GM23338 (cell line): ENCODE measurements around the gene GADD45GIP1. TPM values are rescaled to one million over a fixed set of nuclear protein-coding genes. Genes with fewer than 3 reads are reported as not detected.

Source experiments
- ATAC-seq: fragments of 200-7000 bp; cut with Tn5 transposase; 3 replicates; pipeline ENCODE4 v1.9.1; 2020
- DNase-seq: peaks from one replicate; pipeline ENCODE4 v3.0.0-alpha.2; 2015; ENCODE audit warnings: low spot score
- H2AFZ ChIP-seq: fragments of 200-600 bp; sonication (generic); 2 replicates; pipeline ENCODE4 v1.8.0; 2016; ENCODE audit warnings: antibody characterized with exemption, mild to moderate bottlenecking, moderate library complexity
- H3F3A ChIP-seq: fragments of 200-600 bp; sonication (generic); replicated peaks from 2 replicates; pipeline ENCODE4 v1.8.0; 2017; ENCODE audit warnings: antibody characterized with exemption, mixed run types, low read depth
- H3K27ac ChIP-seq: fragments of 200-600 bp; sonication (generic); 2 replicates; pipeline ENCODE4 v1.6.1; 2016; ENCODE audit warnings: low read depth
- H3K27me3 ChIP-seq: fragments of 200-600 bp; sonication (generic); 2 replicates; pipeline ENCODE4 v1.8.0; 2016; ENCODE audit warnings: mild to moderate bottlenecking, mixed run types, moderate library complexity; ENCODE audit not compliant: insufficient read depth
- H3K36me3 ChIP-seq: fragments of 200-600 bp; sonication (generic); 2 replicates; pipeline ENCODE4 v1.8.0; 2016; ENCODE audit warnings: mild to moderate bottlenecking; ENCODE audit not compliant: insufficient read depth
- H3K4me1 ChIP-seq: fragments of 200-600 bp; sonication (generic); 2 replicates; pipeline ENCODE4 v1.8.0; 2016; ENCODE audit warnings: mild to moderate bottlenecking, moderate library complexity; ENCODE audit not compliant: insufficient read depth
- H3K4me2 ChIP-seq: fragments of 200-600 bp; sonication (generic); 2 replicates; pipeline ENCODE4 v1.7.1; 2017; ENCODE audit warnings: mixed run types
- H3K4me3 ChIP-seq: fragments of 200-600 bp; sonication (generic); 2 replicates; pipeline ENCODE4 v1.6.1; 2016; ENCODE audit warnings: mixed run types
- H3K79me2 ChIP-seq: fragments of 200-600 bp; sonication (generic); replicated peaks from 2 replicates; pipeline ENCODE4 v1.8.0; 2017; ENCODE audit warnings: mild to moderate bottlenecking; ENCODE audit not compliant: insufficient read depth
- H3K9me2 ChIP-seq: fragments of 200-600 bp; sonication (generic); 2 replicates; pipeline ENCODE4 v1.8.0; 2017; ENCODE audit not compliant: insufficient read depth
- H4K20me1 ChIP-seq: fragments of 200-600 bp; sonication (generic); replicated peaks from 2 replicates; pipeline ENCODE4 v1.8.0; 2017; ENCODE audit warnings: mild to moderate bottlenecking; ENCODE audit not compliant: insufficient read depth
- H3K27ac Mint-ChIP-seq: 2 replicates; pipeline ENCODE4 v1.8.0; 2020; ENCODE audit warnings: inconsistent platforms, mild to moderate bottlenecking, moderate library complexity, mixed read lengths
- H3K27me3 Mint-ChIP-seq: 3 replicates; pipeline ENCODE4 v1.8.0; 2022; ENCODE audit warnings: low read depth, mild to moderate bottlenecking, moderate library complexity, mixed read lengths, inconsistent platforms; ENCODE audit not compliant: insufficient read depth, poor library complexity
- H3K36me3 Mint-ChIP-seq: 3 replicates; pipeline ENCODE4 v1.8.0; 2021; ENCODE audit warnings: low read depth, mild to moderate bottlenecking, inconsistent platforms, moderate library complexity, mixed read lengths
- H3K4me1 Mint-ChIP-seq: 3 replicates; pipeline ENCODE4 v1.8.0; 2020; ENCODE audit warnings: mild to moderate bottlenecking, inconsistent platforms, mixed read lengths
- H3K4me3 Mint-ChIP-seq: 3 replicates; pipeline ENCODE4 v1.8.0; 2021; ENCODE audit warnings: moderate library complexity, mild to moderate bottlenecking, inconsistent platforms, mixed read lengths
- H3K9me3 Mint-ChIP-seq: 3 replicates; pipeline ENCODE4 v1.8.0; 2020; ENCODE audit warnings: moderate library complexity, mild to moderate bottlenecking, inconsistent platforms, mixed read lengths
- CREB1 ChIP-seq: fragments of 250-450 bp; sonication (Bioruptor Pico); IDR thresholded peaks from 2 replicates; pipeline ENCODE4 v1.5.0; 2020; ENCODE audit warnings: low read depth, mild to moderate bottlenecking, moderate library complexity
- EZH2 ChIP-seq: fragments of 200-600 bp; sonication (generic); IDR thresholded peaks from one replicate; pipeline ENCODE4 v1.8.0; 2017; ENCODE audit warnings: antibody characterized with exemption, mild to moderate bottlenecking, low read depth; ENCODE audit not compliant: unreplicated experiment
- NANOG ChIP-seq: IDR thresholded peaks from 2 replicates; pipeline ENCODE4 v1.6.1; 2016; ENCODE audit warnings: antibody characterized with exemption, borderline replicate concordance
- STAT1 ChIP-seq: IDR thresholded peaks from one replicate; pipeline ENCODE4 v1.6.1; 2016; ENCODE audit warnings: antibody characterized with exemption; ENCODE audit not compliant: unreplicated experiment
- ZNF114 ChIP-seq: fragments of 250-450 bp; sonication (Bioruptor Pico); IDR thresholded peaks from 2 replicates; pipeline ENCODE4 v1.5.0; 2020; ENCODE audit warnings: mild to moderate bottlenecking, moderate library complexity
- ZNF331 ChIP-seq: fragments of 250-450 bp; sonication (Bioruptor Pico); IDR thresholded peaks from 2 replicates; pipeline ENCODE4 v1.5.0; 2020; ENCODE audit warnings: low read depth, mild to moderate bottlenecking, moderate library complexity
- polyA plus RNA-seq: library from polyadenylated mRNA; unstranded; fragments of >200 nt; fragmentation: Nextera tagmentation; extraction: Ambion mirVana; gene quantifications from 2 replicates; pipeline ENCODE4 v1.2.1, GENCODE V29; 2016
- total RNA-seq: library from RNA; depleted of rRNA; stranded (reverse); fragments of >200 nt; shearing (Covaris generic); gene quantifications from 2 replicates; pipeline ENCODE4 v1.2.3, GENCODE V29; 2014
- TF ChIP-seq, protein P1 (sequence below), 2 experiments: fragments of 200-600 bp in 1 of 2; sonication (generic) in 1 of 2; conservative IDR thresholded peaks; 2 replicates each; pipeline versions ENCODE4 v1.5.1 to v1.6.1; 2016 to 2017; ENCODE audit warnings: antibody characterized with exemption in 2 of 2, low read depth in 2 of 2, mild to moderate bottlenecking in 2 of 2, moderate library complexity in 1 of 2
- TF ChIP-seq, protein P2 (sequence below): IDR thresholded peaks from 2 replicates; pipeline ENCODE4 v1.6.1; 2016; ENCODE audit warnings: antibody characterized with exemption
- TF ChIP-seq, protein P3 (sequence below): fragments of 250-450 bp; sonication (Bioruptor Pico); IDR thresholded peaks from 2 replicates; pipeline ENCODE4 v1.5.0; 2020; ENCODE audit warnings: mild to moderate bottlenecking, moderate library complexity
- TF ChIP-seq, protein P4 (sequence below): IDR thresholded peaks from one replicate; pipeline ENCODE4 v1.6.1; 2018; ENCODE audit warnings: antibody characterized with exemption; ENCODE audit not compliant: unreplicated experiment

The GADD45GIP1 gene
- total and polyA plus RNA-seq, 2 experiments from 2014 or later, result 63.9 to 255 TPM

DNA sequence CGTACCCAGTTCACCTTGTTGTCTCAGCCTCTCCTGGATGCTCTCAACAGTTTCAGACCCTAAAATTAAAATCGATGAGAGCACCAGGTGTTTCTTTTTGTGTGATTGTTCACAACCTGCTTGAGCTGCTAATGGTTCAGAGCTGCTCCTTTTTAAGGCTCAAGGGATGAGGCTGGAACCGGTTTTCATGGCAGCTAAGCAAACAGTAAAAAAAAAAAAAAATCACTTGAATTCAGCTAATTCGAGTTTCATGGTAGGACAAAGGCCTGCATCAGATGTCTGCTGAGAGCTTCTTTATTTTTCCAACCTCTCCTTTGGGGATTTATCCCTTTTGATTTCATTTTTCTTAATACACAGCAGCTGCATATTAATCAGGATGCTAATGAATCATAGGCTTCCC, 44.5 kb downstream of the GADD45GIP1 start (continued):
- TF ChIP-seq, protein P1, sequence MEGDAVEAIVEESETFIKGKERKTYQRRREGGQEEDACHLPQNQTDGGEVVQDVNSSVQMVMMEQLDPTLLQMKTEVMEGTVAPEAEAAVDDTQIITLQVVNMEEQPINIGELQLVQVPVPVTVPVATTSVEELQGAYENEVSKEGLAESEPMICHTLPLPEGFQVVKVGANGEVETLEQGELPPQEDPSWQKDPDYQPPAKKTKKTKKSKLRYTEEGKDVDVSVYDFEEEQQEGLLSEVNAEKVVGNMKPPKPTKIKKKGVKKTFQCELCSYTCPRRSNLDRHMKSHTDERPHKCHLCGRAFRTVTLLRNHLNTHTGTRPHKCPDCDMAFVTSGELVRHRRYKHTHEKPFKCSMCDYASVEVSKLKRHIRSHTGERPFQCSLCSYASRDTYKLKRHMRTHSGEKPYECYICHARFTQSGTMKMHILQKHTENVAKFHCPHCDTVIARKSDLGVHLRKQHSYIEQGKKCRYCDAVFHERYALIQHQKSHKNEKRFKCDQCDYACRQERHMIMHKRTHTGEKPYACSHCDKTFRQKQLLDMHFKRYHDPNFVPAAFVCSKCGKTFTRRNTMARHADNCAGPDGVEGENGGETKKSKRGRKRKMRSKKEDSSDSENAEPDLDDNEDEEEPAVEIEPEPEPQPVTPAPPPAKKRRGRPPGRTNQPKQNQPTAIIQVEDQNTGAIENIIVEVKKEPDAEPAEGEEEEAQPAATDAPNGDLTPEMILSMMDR (conservative IDR thresholded peaks at IDR 0.05; ENCODE audit: low read depth in 2 of 2), result no peak
- TF ChIP-seq, protein P2, sequence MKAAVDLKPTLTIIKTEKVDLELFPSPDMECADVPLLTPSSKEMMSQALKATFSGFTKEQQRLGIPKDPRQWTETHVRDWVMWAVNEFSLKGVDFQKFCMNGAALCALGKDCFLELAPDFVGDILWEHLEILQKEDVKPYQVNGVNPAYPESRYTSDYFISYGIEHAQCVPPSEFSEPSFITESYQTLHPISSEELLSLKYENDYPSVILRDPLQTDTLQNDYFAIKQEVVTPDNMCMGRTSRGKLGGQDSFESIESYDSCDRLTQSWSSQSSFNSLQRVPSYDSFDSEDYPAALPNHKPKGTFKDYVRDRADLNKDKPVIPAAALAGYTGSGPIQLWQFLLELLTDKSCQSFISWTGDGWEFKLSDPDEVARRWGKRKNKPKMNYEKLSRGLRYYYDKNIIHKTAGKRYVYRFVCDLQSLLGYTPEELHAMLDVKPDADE, result no peak
- TF ChIP-seq STAT1, result no peak

DNA sequence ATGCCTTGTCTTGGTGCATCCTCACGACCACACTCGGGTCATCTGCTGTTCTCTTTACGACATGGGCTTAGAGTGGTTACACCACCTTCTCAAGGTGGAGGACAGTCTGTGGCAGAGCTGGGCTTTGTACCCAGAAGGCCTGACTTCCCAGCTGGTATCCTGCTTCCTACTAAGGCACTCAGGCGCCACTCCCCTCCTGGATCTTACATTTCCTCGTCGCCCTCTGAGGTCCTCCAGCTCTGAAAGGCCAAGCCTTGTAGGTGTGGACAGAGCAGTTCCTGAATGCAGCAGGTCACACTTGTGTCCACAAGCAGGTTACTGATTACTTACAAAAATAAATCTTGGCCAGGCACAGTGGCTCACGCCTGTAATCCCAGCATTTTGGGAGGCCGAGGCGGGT, 49.9 kb downstream of the GADD45GIP1 start:
- H3K4me1 Mint-ChIP-seq, result peaks cover 2% of the 10 kb centered on the region
- no peak overlapping the region for H3K27ac ChIP-seq
- DNase-seq, result no peak
- H3K9me3 Mint-ChIP-seq, result no peaks in the 10 kb centered on the region
- no peak overlapping the region for H3K4me3 ChIP-seq
- no peak overlapping the region for H3K4me2 ChIP-seq
- peaks cover 10% of the 10 kb centered on the region; the same call in 2 of the 3 replicates for H3K36me3 Mint-ChIP-seq
- H3F3A ChIP-seq, result 0 out of 2 replicates have a peak, but pooled peaks cover 2% of the 10 kb centered on the region
- no peak overlapping the region for H2AFZ ChIP-seq
- no peaks in the 10 kb centered on the region for H3K79me2 ChIP-seq
- H3K27me3 Mint-ChIP-seq, result peaks cover 11% of the 10 kb centered on the region
- peaks cover 3% of the 10 kb centered on the region; the same call in 1 of the 2 replicates for H3K4me1 ChIP-seq
- H3K36me3 ChIP-seq, result no peaks in the 10 kb centered on the region
- no peak for ATAC-seq
- H3K9me2 ChIP-seq, result no peaks in the 10 kb centered on the region
- no peak overlapping the region for H3K4me3 Mint-ChIP-seq
- no peak overlapping the region for H3K27ac Mint-ChIP-seq
- no peaks in the 10 kb centered on the region for H4K20me1 ChIP-seq
- no peaks in the 10 kb centered on the region for H3K27me3 ChIP-seq
- TF ChIP-seq ZNF331 (CRISPR knock-in tag) (no peak), STAT1 (no peak), NANOG (no peak), CREB1 (no peak), ZNF114 (CRISPR knock-in tag) (no peak), EZH2 (no peak)
- TF ChIP-seq, protein P3, sequence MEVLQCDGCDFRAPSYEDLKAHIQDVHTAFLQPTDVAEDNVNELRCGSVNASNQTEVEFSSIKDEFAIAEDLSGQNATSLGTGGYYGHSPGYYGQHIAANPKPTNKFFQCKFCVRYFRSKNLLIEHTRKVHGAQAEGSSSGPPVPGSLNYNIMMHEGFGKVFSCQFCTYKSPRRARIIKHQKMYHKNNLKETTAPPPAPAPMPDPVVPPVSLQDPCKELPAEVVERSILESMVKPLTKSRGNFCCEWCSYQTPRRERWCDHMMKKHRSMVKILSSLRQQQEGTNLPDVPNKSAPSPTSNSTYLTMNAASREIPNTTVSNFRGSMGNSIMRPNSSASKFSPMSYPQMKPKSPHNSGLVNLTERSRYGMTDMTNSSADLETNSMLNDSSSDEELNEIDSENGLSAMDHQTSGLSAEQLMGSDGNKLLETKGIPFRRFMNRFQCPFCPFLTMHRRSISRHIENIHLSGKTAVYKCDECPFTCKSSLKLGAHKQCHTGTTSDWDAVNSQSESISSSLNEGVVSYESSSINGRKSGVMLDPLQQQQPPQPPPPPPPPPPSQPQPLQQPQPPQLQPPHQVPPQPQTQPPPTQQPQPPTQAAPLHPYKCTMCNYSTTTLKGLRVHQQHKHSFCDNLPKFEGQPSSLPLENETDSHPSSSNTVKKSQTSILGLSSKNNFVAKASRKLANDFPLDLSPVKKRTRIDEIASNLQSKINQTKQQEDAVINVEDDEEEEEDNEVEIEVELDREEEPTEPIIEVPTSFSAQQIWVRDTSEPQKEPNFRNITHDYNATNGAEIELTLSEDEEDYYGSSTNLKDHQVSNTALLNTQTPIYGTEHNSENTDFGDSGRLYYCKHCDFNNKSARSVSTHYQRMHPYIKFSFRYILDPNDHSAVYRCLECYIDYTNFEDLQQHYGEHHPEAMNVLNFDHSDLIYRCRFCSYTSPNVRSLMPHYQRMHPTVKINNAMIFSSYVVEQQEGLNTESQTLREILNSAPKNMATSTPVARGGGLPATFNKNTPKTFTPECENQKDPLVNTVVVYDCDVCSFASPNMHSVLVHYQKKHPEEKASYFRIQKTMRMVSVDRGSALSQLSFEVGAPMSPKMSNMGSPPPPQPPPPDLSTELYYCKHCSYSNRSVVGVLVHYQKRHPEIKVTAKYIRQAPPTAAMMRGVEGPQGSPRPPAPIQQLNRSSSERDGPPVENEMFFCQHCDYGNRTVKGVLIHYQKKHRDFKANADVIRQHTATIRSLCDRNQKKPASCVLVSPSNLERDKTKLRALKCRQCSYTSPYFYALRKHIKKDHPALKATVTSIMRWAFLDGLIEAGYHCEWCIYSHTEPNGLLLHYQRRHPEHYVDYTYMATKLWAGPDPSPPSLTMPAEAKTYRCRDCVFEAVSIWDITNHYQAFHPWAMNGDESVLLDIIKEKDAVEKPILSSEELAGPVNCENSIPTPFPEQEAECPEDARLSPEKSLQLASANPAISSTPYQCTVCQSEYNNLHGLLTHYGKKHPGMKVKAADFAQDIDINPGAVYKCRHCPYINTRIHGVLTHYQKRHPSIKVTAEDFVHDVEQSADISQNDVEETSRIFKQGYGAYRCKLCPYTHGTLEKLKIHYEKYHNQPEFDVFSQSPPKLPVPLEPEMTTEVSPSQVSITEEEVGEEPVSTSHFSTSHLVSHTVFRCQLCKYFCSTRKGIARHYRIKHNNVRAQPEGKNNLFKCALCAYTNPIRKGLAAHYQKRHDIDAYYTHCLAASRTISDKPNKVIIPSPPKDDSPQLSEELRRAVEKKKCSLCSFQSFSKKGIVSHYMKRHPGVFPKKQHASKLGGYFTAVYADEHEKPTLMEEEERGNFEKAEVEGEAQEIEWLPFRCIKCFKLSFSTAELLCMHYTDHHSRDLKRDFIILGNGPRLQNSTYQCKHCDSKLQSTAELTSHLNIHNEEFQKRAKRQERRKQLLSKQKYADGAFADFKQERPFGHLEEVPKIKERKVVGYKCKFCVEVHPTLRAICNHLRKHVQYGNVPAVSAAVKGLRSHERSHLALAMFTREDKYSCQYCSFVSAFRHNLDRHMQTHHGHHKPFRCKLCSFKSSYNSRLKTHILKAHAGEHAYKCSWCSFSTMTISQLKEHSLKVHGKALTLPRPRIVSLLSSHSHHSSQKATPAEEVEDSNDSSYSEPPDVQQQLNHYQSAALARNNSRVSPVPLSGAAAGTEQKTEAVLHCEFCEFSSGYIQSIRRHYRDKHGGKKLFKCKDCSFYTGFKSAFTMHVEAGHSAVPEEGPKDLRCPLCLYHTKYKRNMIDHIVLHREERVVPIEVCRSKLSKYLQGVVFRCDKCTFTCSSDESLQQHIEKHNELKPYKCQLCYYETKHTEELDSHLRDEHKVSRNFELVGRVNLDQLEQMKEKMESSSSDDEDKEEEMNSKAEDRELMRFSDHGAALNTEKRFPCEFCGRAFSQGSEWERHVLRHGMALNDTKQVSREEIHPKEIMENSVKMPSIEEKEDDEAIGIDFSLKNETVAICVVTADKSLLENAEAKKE (CRISPR knock-in tag), result no peak
- TF ChIP-seq, protein P4, sequence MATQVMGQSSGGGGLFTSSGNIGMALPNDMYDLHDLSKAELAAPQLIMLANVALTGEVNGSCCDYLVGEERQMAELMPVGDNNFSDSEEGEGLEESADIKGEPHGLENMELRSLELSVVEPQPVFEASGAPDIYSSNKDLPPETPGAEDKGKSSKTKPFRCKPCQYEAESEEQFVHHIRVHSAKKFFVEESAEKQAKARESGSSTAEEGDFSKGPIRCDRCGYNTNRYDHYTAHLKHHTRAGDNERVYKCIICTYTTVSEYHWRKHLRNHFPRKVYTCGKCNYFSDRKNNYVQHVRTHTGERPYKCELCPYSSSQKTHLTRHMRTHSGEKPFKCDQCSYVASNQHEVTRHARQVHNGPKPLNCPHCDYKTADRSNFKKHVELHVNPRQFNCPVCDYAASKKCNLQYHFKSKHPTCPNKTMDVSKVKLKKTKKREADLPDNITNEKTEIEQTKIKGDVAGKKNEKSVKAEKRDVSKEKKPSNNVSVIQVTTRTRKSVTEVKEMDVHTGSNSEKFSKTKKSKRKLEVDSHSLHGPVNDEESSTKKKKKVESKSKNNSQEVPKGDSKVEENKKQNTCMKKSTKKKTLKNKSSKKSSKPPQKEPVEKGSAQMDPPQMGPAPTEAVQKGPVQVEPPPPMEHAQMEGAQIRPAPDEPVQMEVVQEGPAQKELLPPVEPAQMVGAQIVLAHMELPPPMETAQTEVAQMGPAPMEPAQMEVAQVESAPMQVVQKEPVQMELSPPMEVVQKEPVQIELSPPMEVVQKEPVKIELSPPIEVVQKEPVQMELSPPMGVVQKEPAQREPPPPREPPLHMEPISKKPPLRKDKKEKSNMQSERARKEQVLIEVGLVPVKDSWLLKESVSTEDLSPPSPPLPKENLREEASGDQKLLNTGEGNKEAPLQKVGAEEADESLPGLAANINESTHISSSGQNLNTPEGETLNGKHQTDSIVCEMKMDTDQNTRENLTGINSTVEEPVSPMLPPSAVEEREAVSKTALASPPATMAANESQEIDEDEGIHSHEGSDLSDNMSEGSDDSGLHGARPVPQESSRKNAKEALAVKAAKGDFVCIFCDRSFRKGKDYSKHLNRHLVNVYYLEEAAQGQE, result no peak
- TF ChIP-seq, protein P1 (conservative IDR thresholded peaks at IDR 0.05; ENCODE audit: low read depth in 2 of 2), result no peak
